HK-2 (cell line): ENCODE measurements around the gene ITPKA.
"Not testable (repeated sequence)": the region's sequence is repeated elsewhere in the genome, so short reads cannot be mapped to it uniquely, and the experiment has no call there.

Experiments
- DNase-seq: peaks from one replicate; pipeline ENCODE4 v3.0.0-alpha.2; 2018; ENCODE audit not compliant: unreplicated experiment

The ITPKA gene

GRCh38 chr15:41493205-41493901, at the start of gene ITPKA:
TSS of gene ITPKA (plus strand) at chr15:41493874. CDS start at chr15:41493928, 54 bp downstream.
- peak; percentile 76 for DNase-seq

DNA sequence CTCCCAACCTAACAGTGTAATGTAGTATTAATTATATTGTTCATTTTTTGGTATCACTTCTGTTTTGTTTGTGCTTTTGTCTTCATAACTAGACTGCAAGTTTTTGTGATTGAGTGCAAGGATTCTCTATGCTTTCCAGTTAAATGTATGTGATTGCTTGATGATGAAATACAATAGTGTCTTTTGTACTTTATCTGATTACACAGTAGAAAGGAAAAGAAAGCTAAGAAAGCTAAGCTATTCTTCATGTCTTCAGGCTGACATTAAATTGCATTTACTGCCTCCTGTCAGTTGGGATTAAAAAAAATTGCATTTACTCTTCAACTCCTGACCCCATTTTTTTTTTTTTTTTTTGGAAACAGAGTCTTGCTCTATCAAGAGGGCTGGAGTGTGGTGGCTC, 48.3 kb upstream of the ITPKA start:
- DNase-seq, result no peak

DNA sequence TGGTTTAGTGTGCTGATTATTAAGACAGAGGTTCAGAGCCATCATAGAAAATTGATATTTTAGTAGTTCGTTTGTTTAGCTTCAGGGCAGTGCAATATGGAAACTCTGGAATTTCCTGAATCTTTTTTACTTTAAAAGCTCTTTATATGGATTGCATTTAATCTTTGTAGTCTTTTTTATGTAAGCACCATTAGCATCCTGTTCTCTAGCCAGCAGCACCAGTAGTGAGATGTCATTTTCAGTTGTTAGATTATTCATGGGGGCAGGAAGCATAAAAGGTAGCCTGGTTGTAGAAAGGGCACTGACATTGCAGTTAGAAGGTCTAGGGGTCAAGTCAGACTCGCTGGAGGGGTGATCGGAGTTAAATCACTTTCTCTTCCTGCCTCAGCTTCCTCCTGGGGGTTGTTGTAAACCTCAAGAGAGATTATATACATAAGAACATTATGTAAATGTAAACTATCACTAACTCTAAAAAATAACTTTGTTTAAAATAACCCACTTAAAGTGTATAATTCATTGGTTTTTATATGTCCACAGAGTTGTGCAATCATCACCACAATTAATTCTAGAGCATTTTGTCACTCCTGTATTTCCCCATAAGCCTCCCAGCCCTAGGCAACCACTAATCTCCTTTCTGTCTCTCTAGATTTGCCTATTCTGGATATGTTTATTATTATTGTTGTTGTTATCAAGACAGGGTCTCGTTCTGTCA, 31.4 kb upstream of the ITPKA start:
- DNase-seq, result no peak

- DNase-seq, result no peak
Observed at GRCh38 chr15:41464889-41465580, 28.6 kb upstream of the ITPKA start.

DNA sequence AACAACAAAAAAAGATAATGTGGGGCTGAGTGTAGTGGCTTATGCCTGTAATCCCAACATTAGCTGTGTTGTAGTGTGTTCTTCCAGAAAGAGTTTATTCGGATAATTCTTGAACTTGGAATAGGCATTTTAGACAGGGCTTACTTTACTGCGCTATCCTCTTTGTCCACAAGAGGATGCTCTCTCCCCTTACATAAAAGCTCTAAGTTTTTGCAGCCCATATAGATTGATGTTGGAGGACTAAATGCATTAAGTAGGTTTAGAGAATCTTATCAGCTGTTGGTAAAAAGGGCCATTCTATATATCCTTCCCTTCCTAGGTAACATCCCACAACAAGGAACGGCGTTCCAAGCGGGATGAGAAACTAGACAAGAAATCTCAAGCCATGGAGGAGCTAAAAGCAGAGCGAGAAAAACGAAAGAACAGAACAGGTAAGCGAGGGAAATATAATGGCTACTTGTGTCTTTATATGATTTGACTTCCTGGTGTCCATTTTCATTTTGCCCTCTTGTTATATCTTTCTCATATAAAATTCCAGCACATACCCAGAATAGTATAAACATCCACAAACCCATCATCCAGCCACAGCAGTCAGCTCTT, 27.8 kb upstream of the ITPKA start:
- DNase-seq, result no peak

GRCh38 chr15:41466711-41467110, 27.0 kb upstream of the ITPKA start:
- DNase-seq, result no peak

GRCh38 chr15:41469644-41470043, 24.0 kb upstream of the ITPKA start:
- DNase-seq, result not testable (repeated sequence)

GRCh38 chr15:41473418-41473817, 20.3 kb upstream of the ITPKA start:
- DNase-seq, result no peak

DNA sequence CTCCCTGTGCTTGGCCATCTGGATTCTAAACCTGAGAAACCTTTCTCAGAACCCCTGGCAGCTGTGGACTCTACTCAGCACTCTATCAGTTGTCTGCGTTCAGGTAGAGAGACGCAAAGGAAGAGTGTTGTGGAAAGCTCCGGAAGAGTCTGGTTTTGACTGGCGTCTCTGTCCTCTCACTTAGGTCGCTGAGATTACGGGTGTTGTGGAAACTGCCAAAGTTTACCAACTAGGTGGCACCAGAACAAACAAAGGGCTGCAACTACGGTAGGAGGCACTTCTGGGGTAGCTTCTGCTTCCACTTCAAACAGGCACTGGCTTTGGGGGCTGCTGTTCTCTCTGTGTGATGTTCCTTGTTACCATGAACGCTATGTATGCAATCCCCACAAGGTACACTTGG, 19.2 kb upstream of the ITPKA start:
- DNase-seq, result no peak

DNA sequence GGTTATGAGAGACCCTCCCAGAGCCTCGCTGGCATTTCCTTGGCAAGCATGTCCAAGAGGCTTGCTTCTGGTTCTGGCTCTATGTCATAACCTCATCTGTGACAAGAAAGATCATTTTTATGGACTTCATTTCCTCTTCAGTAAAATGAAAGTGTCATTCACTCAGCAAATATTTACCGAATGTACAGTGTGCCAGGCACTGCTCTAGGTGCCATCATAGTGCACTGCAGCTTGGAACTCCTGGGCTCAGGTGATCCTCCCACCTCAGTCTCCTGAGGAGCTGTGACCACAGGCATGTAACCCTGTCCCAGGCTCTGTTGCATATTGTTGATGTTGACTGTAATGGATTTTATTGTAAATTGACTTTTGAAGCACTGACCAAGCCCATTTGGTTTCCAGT, 18.7 kb upstream of the ITPKA start:
- DNase-seq, result no peak

DNA sequence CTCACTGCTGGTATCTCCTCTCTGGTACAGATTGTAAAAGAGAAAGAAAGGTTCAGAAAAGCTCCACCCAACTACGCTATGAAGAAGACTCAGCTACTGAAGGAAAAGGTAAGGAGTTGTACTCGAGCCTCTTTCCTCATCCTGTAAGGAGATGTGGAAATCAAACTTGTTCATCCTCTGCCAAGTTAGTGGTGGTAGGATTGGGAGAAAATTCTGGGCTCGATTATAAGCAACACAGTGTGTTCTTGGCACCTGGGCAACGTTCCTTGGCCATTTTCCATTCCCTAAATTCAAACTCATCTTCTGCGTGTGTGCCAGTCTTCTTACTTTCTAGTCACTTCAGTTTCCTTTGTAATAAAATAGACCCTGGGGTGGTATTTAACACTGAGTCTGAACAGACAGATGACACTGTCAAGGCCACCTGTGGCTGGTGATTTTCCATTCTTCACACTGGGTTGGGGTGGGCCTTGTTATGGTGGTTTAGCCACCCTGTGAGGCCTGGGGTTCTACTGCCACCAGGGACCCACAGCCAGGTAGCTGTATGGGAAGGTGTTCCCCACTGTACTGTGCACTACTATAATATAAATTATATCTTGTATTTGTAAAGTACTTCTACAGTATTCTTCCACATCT, 17.1 kb upstream of the ITPKA start:
- no peak for DNase-seq

GRCh38 chr15:41480396-41481140, 13.1 kb upstream of the ITPKA start:
- DNase-seq, result no peak

DNA sequence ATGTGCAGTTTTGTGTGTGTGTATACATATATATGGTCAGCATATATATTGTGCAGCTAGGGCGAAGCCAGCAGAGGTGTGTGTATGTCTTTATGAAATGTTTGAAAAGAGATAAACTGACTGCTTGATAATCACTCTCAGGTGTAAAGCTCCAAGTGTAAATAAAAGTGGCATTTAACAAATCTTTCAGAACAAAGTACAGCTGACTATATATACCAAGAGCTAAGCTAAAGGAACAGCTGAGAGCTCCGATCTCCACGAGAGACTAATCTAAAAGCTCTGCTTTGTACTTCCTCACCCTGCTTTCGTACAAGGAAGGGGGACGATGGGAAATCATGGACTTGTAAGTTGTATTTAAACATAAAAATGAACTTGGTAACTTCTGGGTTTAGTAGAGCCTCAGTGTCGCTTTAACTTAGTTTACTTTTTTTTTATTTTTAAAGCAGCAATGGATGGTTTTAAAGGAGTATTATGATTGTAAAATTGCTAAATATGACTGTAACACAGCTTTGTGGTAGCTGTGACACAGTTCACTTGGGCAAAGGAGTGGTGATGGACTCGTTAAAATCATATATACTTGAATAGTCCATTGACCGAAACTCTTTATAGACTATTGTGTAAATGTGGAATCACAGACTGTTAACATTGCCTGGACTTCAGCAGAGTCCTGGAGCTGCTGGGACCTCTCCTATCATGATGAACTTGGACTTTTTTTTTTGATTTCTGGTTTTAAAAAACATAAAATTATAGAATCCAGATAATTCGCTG, 11.4 kb upstream of the ITPKA start:
- DNase-seq, result no peak

DNA sequence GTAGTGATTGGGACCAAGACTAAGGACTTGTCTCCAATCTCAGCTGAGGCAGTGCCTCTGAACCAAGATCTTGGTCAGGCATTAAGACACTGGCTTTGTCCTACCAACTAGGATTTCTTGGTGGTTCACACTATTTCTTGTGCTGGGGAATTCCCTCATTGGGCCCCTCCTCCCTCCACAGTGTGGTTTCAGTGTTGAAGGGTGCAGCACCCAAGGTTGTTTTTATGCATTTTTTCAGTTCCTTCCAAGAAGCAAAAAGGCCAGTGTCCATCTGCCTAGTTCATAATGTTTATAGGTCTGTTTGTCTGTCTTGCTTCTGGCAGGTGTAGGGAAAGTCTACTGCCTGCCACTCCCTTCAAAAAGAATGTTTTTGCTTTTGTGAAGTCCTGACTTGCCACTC, 10.6 kb upstream of the ITPKA start:
- no peak for DNase-seq

DNA sequence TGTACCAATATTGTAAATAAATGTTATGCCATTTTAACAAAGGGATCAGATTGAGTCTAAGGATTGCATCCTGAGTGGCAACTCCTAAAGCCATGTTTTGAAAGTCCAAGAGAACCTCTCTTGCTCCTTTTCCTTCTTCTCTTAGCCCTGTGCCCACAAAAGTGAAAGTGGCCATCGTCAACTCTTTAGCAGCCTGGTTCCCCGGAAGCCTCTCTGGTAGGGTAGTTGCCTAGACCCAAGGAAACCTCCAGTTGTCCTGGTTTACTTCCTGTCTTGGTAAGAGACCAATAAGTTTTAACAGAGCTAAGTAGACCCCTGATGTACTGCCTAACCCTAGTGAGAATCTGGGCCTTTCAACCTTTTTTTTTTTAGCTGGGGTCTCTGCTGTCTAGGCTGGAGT, 10.2 kb upstream of the ITPKA start:
- DNase-seq, result no peak

DNA sequence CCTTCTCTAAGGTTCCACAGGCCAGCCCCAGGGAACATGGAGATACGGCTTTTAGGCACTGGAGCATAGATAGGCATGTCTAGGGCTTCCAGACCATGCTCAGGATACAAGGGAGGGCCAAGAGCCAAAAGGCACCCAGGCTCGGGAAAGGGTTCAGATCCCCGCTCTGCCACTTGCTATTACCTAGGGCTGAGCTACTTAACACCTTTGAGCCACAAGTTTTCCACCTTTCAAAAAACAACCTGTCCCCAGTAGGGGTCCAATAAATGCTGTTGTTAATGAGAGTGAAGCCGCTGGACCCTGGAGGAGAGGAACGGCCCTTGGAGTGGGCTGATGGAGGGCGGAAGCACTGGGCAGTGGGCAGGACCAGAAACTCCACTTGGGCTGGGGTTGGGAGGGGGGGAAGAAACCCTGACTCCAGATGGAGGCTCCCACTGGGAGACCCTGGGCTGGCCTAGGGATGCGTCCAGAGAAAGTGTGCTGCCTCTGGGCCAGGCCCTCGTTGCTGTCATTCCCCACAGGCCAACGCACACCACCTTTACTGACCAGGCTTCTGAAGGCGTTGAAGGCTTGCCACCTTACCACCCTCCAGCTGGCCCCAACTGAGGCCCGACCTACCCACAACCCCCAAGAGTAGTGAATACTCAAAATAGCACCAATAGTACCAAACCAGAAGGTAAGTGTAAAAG, 8.6 kb upstream of the ITPKA start:
- DNase-seq, result no peak

GRCh38 chr15:41486286-41486685, 7.4 kb upstream of the ITPKA start:
- DNase-seq, result no peak

DNA sequence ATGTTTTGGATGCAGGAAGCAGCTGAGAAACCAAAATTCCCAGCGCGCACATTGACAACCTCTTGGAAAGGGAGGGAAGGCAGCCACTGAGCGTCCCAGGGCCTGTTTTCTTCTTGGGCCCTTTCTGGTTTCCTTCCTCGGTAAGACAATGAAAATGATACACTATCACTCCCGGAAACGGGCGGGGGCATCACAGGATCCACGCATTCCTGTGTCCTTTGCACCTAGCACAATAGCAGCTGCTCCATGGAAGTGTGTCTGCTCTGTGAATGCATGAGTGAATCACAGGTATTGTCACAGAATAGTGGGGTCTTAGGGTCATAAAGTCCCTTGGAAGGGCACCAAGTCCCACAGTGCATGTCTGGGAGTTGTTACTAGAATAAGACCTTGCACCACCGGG, 6.3 kb upstream of the ITPKA start:
- DNase-seq, result no peak

GRCh38 chr15:41487802-41488201, 5.9 kb upstream of the ITPKA start:
- DNase-seq, result no peak

- no peak for DNase-seq
Observed at GRCh38 chr15:41489641-41490040, 4.0 kb upstream of the ITPKA start.
